ENCODE data around the gene NFAT5.
"Not testable (repeated sequence)": the region's sequence is repeated elsewhere in the genome, so short reads cannot be mapped to it uniquely, and the experiment has no call there.

The NFAT5 gene

DNA sequence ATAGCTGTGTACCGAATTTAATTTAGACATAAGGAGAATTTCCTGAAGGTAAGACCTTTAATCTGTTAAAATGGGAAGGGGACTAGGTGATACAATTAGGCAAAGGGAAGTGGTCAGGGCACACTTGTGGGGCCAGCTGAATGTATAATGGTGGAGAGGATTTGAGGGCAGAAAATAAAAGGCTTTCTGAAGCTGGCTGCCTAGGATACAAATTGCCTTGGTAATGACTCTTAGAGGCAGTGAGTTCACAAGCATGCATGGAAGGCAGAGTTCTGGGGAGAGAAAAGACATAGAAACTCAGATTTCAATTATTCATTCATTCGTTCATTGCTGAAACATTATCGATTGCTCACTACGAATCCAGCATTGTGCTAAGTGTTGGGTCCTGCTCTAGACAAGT lies 12.4 kb upstream of the NFAT5 start:
- no peak for DNase-seq (ENCODE audit: low read depth)

DNA sequence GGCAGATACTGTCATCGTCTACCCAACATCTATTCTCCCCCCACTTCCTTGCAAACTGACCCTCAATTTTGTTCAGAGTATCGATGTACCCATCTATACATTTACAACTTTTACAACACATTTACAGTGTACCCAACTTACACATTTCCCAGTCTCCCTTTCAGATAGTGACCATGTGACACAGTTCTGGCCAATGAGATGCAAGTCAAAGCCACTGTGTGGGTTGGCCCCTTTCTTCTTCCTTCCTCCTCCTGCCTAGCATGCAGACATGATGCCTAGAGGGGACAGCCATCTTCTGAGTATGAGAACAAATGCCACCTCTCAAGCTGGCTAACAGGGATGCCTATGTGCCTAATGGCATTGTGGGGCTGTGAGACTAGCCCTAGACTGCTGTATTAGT lies 11.3 kb upstream of the NFAT5 start:
- DNase-seq (ENCODE audit: low read depth) = no peak

DNA sequence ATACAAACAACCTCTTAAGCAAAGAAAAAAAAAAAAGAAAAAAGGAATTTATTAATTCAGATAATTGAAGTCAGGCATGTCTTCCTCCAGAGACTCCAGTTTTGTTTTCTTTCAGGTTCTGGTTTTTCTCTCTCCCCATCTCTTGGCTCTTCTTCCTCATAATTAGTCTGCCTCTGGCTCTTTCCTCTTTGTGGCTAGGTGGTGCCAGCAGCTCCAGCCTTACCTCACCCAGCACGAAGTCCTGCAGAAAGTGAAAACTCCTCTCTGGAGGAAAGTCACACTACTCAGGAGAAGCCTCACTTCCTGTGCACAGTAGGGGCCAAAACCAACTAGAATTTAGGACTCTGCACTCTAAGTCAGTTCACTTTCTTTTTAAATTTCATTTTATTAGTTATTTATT lies 10.3 kb upstream of the NFAT5 start:
- DNase-seq (ENCODE audit: low read depth) = no peak

DNA sequence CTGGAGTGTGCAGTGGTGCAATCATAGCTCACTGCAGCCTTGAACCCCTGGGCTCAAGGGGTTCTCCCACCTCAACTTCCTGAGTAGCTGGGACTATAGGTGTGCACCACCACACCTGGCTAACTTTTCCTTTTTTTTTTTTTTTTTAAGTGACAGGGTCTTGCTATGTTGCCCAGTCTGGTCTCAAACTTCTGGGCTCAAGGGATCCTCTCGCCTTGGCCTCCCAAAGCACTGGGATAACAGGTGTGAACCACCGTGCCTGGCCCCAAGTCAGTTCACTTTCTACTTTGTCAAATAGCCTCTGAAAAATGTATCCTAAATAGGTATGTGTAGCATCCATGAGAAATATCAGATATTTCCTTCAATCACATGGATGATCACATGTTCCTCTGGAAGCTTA lies 9.9 kb upstream of the NFAT5 start:
- DNase-seq (ENCODE audit: low read depth) = no peak

DNA sequence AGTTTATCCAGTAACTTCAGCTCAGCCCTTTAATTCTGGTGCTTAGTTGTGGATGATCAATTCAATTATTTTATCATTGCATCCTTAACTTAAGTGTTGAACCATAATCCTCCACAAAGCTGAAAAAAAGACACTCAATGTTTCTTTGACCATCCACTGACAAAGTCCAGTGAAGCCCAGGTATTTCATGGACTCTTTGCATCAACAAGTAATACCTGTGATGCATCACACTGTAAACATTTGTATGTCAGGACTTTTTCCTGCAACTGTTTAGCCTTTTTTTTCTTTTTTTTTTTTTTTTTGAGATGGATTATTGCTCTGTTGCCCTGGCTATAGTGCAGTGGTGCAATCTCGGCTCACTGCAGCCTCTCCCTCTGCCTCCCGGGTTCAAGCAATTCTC lies 6.6 kb upstream of the NFAT5 start:
- no peak for DNase-seq (ENCODE audit: low read depth)

DNA sequence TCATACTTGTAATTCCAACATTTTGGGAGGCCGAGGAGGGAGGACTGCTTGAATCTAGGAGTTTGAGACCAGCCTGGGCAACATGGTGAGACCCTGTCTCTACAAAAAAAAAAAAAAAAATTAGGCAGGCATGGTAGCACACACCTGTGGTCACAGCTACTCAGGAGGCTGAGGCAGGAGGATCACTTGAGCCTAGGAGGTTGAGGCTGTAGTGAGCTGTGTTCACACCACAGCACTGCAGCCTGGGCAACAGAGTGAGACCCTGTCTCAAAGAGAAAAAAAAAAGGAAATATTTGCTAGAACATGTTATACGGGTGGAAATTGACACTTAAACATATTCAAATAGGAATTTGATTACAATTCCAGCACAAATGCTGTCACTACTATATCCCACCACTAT lies 4.4 kb upstream of the NFAT5 start:
- not testable (repeated sequence) for DNase-seq (ENCODE audit: low read depth)

DNA sequence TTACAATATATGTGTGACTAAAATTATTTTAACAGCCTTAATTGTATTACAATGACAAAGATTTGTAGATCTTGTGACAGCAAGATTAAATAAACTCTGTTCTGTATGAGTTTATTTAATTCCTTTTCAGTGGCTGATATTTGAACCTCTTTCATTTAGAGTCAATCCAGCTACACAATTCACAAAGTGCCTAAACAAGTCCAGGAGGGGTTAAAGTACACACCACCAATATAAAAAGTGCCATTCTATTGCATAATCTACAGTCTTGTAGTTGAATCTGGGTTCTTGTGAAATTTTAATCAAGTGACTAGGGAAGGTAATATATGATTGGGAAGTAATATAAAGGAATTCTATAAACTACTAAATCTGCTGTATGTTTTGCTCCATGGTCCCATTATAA lies 3.9 kb upstream of the NFAT5 start:
- no peak for DNase-seq (ENCODE audit: low read depth)

DNA sequence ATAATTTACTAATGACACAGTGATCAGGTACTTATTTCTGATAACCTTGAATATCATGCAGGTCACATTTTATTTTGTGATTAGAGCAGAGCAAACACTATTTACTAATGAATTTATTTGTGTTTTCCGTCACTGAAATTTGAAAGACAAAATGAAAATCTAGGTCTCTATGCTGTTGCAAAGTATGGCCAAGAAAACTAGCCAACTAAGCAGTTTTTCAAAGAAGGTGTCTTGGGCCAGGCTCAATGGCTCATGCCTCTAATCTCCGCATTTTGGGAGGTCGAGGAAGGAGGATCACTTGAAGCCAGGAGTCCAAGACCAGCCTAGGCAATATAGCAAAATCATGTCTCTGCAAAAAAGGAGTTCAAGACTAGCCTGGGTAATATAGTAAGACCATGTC lies 3.0 kb upstream of the NFAT5 start:
- no peak for DNase-seq (ENCODE audit: low read depth)

DNA sequence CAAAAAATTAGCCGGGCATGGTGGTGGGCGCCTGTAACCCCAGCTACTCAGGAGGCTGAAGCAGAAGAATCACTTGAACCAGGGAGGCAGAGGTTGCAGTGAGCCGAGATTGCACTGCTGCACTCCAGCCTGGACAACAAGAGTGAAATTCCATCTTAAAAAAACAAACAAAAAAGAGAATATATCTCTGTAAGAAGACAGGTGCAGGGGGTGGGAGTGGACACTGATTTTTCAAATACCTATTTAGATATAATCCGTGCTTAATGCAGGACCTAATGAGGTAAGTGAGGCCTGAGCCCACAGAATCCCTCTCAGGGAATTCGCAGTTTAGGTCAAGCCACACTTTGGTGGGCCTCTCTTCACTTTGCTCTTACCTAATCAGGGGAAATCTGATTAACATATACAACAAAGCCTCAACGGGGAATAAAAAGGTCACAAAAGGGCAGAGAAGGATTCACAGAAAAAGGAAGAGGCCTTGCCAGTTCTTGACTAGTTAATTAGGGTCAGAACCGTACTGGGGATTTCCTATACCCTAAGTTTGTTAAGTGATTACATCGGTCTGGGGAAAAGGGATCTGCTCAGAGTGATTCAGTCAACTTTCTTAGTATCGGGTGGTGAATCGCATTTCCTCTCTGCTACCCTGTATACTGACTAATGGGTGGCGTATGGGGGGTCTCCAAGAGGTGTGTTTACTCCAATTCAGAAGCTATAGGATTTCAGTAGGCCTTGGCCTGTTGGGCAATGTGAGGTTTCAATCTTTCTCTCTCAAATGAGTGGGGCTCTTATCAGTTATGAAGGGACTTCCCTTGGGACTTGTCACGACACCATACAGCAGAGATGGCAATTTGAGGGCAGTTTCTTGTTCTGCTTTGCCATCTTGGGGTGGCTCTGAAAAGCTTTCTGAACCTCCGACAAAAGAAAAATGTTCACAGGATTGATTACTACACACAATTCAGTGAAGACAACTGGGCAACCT lies 1.9 kb upstream of the NFAT5 start:
- no peak for DNase-seq (ENCODE audit: low read depth)

DNA sequence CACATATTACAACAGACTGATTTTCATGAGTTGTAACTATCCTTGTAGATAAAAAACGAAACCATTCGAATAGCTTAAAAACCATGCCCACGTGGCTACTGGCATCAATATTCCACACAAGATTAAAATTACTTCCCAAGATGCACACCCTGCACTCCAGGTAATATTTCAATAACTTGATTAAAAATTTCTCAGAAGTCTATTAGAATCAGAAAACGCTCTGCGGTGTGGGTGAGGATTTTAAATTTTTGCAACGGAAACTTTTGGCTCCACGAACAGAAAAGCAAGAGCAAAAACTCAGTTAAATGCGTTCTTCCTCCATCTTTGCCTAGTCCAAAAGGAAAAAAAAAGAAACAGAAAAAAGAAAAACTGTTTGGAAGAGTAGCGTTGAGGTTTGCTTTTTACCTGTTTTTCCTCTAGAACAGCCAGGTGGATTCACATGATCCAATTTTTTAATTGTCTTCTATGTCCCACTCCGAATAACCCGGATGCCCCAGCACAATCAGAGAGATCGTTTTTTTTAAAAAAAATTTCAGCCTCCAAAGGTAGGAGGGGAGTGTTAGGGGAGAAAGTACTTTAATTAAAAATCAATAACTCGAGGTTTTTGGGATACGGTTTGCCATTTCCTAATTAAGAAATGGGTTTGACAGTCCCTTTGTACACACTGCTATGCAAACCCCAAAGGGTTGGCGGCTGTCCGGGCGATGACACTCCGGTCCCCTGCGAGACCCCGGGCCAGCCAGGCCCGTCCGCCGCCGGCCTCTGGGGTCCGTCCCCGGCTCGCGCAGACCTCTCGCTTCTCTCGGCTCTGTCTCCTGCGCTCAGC lies 708 bp upstream of the NFAT5 start:
- no peak for DNase-seq (ENCODE audit: low read depth)

DNA sequence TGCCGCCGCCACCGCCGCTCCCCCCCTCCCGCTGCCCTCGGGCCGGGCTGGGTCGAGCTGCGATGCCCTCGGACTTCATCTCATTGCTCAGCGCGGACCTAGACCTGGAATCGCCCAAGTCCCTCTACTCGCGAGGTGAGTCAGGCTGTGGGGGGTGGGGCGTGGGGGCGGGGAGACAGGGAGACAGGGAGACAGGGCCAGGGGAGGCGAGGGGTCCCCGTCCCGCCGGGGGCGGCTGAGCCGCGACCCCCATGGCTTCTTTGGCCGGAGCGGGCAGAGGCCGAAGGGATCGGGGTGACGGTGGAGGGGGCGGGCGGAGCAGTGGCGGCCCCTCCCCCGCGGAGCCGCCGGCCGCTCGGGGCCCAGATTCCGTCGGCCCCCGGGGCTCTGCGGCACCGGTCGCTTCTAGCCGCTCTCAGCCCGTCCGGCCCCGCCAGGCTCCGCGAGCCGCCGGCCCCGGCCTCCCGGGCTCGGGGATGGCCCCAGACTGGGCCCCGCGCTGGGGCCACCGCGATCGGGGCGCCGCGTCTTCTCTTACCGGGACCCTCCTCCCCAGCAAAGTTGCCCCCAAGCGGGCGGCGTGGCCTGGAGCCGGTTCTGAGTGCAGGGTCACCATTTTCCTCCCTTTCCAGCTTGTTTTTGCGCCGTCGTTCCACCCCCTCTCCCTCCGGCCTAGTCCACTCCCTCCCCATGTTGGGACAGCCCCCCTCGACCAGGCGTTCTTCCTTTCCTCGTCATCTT lies 644 bp downstream of the NFAT5 start:
- peak; percentile 60 for DNase-seq (ENCODE audit: low read depth)

DNA sequence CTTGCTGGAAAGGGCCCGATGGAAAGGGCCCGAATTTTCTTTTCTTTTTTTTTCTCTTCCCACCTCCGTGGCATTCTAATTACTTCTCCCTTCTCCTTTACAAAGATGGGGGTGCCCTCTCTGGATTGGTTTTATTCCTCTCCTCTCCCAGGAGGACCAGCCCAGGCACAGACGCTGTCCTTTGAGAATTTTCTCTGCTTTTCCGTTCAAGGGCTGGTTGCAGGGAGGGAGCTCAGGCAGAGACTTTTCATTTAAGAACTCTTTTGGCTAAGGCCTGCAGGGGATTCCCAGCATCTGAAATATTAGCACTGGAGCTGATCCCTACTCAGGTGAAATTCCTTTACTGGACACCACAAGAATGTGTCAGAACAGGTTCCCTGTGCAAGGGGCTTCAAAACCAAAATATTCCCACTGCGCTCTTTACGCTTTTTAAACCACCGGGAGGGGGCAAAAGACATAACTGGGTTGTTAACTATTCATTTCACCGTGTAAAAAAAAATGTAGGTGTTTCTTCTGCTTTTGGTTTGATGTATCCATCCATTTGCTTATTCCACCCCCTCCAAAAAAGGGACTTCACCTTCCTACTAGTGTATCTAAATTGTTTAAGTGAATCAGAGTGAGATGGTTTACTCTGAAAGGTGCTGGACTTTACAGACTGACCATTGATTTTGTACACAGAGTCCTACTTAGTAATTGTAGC lies 1.4 kb downstream of the NFAT5 start:
- peak; percentile 9 for DNase-seq (ENCODE audit: low read depth)

DNA sequence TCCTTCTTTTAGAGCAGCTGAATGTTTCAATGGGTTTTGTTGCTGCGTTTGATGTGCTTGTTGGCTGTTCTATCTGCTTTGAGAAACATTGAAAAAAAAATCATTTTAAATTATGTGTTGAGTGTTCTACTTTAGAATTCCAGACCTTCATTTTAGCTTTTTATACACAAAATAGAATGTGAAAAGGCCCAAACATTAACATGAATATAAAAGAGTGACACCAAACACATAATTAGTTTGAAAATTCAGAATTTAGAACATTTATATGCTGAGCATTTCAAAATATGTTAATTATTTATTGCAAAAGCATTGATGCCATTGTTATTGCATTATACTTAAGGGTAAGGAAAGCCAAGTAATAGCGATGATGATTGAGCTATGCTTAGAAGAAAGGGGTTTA lies 2.9 kb downstream of the NFAT5 start:
- no peak for DNase-seq (ENCODE audit: low read depth)

DNA sequence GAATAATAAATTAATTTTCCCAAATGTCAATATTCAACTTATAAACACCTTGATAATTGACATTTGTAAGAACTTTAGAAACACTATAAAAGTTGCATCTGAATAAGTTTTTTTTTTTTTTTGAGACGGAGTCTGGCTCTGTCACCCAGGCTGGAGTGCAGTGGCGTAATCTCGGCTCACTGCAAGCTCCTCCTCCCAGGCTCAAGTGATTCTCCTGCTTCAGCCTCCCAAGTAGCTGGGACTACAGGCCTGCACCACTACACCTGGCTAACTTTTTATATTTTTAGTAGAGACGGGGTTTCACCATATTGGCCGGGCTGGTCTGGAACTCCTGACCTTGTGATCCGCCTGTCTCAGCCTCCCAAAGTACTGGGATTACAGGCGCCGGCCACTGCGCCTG lies 13.0 kb downstream of the NFAT5 start:
- not testable (repeated sequence) for DNase-seq (ENCODE audit: low read depth)

DNA sequence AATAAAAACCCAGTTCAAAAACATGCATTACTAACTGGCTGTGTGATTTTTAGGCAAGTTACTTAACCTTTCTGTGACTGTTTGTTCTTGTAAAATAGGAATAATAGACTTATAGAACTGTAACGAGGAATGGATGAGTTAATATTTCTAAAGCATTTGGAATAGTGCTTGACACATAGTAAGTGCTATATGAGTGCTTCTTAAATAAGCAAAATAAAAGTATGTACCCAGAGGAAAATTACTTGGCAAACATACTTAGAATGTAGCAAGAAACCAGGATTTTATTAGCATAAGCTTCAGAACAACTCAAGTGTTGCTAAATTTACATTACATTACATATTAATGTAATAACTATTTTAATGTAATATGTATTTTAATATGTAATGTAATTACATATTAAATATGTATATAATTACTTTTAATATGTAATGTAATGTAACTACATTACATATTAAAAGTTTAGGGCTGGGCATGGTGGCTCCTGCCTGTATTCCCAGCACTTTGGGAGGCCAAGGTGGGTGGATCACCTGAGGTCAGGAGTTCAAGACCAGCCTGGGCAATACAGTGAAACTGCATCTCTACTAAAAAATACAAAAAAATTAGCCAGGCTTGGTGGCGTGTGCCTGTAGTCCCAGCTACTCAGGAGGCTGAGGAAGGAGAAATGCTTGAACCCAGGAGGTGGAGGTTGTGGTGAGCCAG lies 14.2 kb downstream of the NFAT5 start:
- DNase-seq (ENCODE audit: low read depth) = no peak

DNA sequence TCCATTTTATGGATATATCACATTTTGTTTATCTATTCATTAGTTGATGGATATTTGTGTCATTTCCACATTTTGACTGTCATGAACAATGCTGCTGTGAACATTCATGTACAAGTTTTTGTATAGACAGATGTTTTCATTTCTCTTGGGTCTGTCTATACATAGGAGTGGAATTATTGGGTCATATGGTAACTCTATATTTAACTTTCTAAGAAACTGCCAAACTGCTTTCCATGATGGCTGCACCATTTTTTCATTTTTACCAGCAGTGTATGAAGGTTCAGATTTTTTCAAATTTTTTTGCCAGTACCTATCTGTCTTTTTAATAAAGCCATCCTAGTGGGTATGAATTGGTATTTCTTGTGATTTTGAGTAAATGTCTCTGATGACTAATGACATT lies 15.5 kb downstream of the NFAT5 start:
- no peak for DNase-seq (ENCODE audit: low read depth)

DNA sequence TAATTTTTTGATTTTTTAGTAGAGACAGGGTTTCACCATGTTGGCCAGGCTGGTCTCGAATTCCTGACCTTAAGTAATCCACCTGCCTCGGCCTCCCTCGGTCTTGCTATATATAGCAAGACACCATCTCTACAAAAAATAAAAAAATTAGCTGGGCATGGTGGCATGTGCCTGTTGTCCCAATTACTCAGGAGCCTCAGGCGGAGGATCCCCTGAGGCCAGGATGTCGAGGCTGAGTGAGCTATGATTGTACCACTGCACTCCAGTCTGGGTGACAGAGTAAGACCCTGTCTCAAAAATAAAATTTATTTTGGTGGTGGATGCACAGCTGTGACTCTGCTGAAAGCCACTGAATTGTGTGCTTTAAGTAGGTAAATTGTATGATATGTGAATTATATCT lies 18.7 kb downstream of the NFAT5 start:
- not testable (repeated sequence) for DNase-seq (ENCODE audit: low read depth)

DNA sequence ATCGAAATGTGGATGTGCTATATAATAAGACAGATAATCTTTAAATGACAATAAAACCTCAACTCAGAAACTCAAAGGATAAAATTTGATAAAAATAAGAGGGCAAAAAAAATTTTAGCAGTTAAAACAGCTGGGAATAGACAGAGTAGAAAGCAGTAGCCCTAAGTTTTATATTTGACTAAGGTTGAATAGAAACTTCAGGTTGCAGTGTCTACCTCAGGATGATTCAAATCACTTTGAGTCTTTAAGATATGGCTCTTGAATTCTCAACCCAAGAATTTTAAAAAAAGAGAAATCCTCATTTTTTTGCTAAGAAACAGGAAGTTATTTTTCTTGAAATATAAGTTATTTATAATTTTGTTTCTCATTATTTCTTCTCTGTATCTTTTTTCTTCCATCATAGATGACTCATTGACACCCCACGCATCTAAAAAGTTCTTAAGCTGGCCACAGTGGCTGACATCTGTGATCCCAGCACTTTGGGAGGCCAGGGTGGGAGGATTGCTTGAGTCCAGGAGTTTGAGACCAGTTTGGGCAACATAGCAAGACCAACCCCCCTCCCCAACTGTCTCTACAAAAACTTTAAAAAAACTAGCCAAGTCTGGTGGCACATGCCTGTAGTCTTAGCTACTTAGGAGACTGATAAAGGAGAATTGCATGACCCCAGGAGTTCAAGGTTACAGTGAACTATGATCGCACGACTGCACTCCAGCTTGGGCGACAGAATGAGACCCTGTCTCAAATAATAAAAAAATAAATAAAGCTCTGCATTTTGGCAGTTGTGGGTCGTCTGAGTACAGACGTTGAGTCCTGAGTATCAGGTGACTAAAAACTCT lies 23.9 kb downstream of the NFAT5 start:
- DNase-seq (ENCODE audit: low read depth) = no peak

DNA sequence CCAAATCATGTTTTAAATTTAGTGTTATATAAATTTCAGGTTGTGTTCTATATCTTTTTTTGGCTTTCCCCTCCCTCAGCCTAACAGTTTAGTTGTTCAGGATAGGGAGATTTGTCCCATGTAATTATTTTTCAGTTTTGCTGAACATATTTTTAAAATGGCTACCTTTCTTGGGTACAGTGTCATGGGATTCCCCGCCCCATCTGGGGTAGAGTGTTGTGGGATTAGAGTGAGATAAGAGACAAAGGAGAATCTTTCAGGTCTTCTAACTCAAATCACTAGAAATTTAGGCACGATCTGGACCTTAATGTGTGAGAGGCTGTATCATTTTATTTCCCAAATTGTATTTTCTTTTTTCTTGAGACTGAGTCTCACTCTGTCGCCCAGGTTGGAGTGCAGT lies 24.8 kb downstream of the NFAT5 start:
- no peak for DNase-seq (ENCODE audit: low read depth)

DNA sequence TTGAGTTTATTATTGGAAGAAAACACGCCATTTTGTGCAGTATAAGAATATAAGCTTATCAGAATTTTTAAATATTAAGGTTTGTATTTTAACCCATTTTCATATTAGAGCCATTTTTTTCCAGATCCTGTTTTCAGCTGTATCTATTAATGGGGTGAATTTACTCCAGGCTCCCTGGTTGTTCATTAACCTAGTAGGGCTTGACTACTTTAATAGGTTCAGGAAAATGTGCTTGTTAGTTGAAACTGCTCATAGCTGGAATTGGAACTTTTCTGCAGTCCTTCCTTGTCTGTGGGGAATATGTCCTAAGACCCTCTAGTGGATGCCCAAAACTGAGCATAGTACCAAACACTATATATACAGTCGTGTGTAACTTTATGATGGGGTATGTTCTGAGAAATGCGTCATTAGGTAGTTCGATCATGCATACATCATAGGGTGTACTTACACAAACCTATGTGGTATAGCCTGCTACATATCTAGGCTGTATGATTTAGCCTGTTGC lies 28.0 kb downstream of the NFAT5 start:
- DNase-seq (ENCODE audit: low read depth) = no peak
